SK-N-SH (cell line): Measurements from ENCODE around the gene CDH26. TPM values are rescaled to one million over a fixed set of nuclear protein-coding genes. Genes with fewer than 3 reads are reported as not detected.

Experiments used
- CTCF ChIA-PET: fragments of 300-600, 350-600 bp; formaldehyde crosslinking; extraction: SDS; loops from one replicate; lab custom pipeline; 2021; lab: Yijun Ruan, JAX
- POLR2A ChIA-PET: fragments of 350-600 bp; sonication (Branson Sonifier 250); formaldehyde crosslinking; extraction: SDS; loops from one replicate; lab custom pipeline; 2020; ENCODE audit warnings: antibody characterized with exemption, inconsistent platforms; lab: Yijun Ruan, JAX
- DNase-seq: peaks from one replicate; pipeline ENCODE4 v3.0.0; 2012
- H2AFZ ChIP-seq: fragments of 200-600 bp; sonication (generic); 2 replicates; pipeline ENCODE4 v1.8.1; 2016; ENCODE audit warnings: antibody characterized with exemption, mild to moderate bottlenecking, low read depth
- H3F3A ChIP-seq: fragments of 200-600 bp; sonication (generic); replicated peaks from 2 replicates; pipeline ENCODE3; 2016; ENCODE audit warnings: antibody characterized with exemption, mild to moderate bottlenecking; ENCODE audit not compliant: insufficient read depth
- H3K27ac ChIP-seq, 2 experiments: fragments of 200-500 bp in 1 of 2; fragments of 200-600 bp in 1 of 2; sonication (Bioruptor generic) in 1 of 2; sonication (generic), shearing (Covaris generic) in 1 of 2; 2 replicates each; pipeline versions ENCODE4 v1.5.1 to v1.6.1; 2014 to 2016; ENCODE audit warnings: low read depth in 2 of 2, inconsistent platforms in 1 of 2, low read length in 1 of 2, mild to moderate bottlenecking in 1 of 2, mixed read lengths in 1 of 2
- H3K27me3 ChIP-seq: fragments of 200-600 bp; sonication (generic), shearing (Covaris generic); 2 replicates; pipeline ENCODE4 v1.6.1; 2016; ENCODE audit warnings: mixed run types; ENCODE audit not compliant: insufficient read depth
- H3K36me3 ChIP-seq, 2 experiments: fragments of 200-500 bp in 1 of 2; fragments of 200-600 bp in 1 of 2; sonication (Bioruptor generic) in 1 of 2; sonication (generic) in 1 of 2; replicated peaks in 1 of 2; 2 replicates each; pipeline versions ENCODE3 to v1.5.1; 2014 to 2016; ENCODE audit warnings: low read length in 1 of 2, mild to moderate bottlenecking in 1 of 2; ENCODE audit not compliant: insufficient read depth in 2 of 2, control insufficient read depth in 1 of 2
- H3K4me1 ChIP-seq, 2 experiments: fragments of 200-500 bp in 1 of 2; fragments of 200-600 bp in 1 of 2; sonication (Bioruptor generic) in 1 of 2; sonication (generic), shearing (Covaris generic) in 1 of 2; 2 replicates each; pipeline versions ENCODE4 v1.5.1 to v1.6.1; 2014 to 2016; ENCODE audit warnings: low read depth in 1 of 2, low read length in 1 of 2, mixed run types in 1 of 2; ENCODE audit not compliant: insufficient read depth in 2 of 2, control insufficient read depth in 1 of 2
- H3K4me2 ChIP-seq: fragments of 200-600 bp; sonication (generic), shearing (Covaris generic); 2 replicates; pipeline ENCODE4 v1.6.1; 2017; ENCODE audit warnings: mixed run types
- H3K4me3 ChIP-seq, 2 experiments: fragments of 200-500 bp in 1 of 2; fragments of 200-600 bp in 1 of 2; sonication (Bioruptor generic) in 1 of 2; sonication (generic), shearing (Covaris generic) in 1 of 2; 2 replicates each; pipeline versions ENCODE4 v1.5.1 to v1.8.1; 2014 to 2016; ENCODE audit warnings: low read depth in 2 of 2, inconsistent platforms in 1 of 2, low read length in 1 of 2, mild to moderate bottlenecking in 1 of 2, mixed read lengths in 1 of 2, moderate library complexity in 1 of 2
- H3K79me2 ChIP-seq: fragments of 200-600 bp; sonication (generic); 2 replicates; pipeline ENCODE4 v1.8.1; 2017; ENCODE audit warnings: mild to moderate bottlenecking; ENCODE audit not compliant: insufficient read depth
- H3K9ac ChIP-seq: fragments of 200-600 bp; sonication (generic); 2 replicates; pipeline ENCODE4 v1.6.1; 2017; ENCODE audit warnings: mixed run types
- H3K9me2 ChIP-seq: fragments of 200-600 bp; sonication (generic); 2 replicates; pipeline ENCODE4 v1.6.1; 2017; ENCODE audit warnings: mixed run types
- H3K9me3 ChIP-seq: fragments of 200-600 bp; sonication (generic); 2 replicates; pipeline ENCODE4 v1.6.1; 2017; ENCODE audit warnings: mixed run types, mild to moderate bottlenecking, moderate library complexity
- H4K20me1 ChIP-seq: fragments of 200-600 bp; sonication (generic); 2 replicates; pipeline ENCODE4 v1.6.1; 2017; ENCODE audit warnings: mild to moderate bottlenecking, mixed run types; ENCODE audit not compliant: insufficient read depth
- CTCF ChIP-seq: fragments of 200-600 bp; sonication (generic); IDR thresholded peaks from 2 replicates; pipeline ENCODE4 v1.6.1; 2017; ENCODE audit warnings: antibody characterized with exemption, mild to moderate bottlenecking, moderate library complexity
- FOXM1 ChIP-seq: IDR thresholded peaks from 2 replicates; pipeline ENCODE4 v1.4.0; 2012; ENCODE audit warnings: low read depth, mild to moderate bottlenecking
- GATA2 ChIP-seq: sonication (generic); formaldehyde crosslinking; IDR thresholded peaks from 2 replicates; pipeline ENCODE4 v1.5.0; 2020; ENCODE audit warnings: mild to moderate bottlenecking, missing genetic modification reagents
- IRF3 ChIP-seq: fragments of 150-350 bp; IDR thresholded peaks from 2 replicates; pipeline ENCODE4 v1.6.1; 2016; ENCODE audit warnings: mild to moderate bottlenecking, low read depth, low read length
- MAX ChIP-seq: IDR thresholded peaks from 2 replicates; pipeline ENCODE4 v1.4.0; 2012; ENCODE audit warnings: low read depth
- MXI1 ChIP-seq: IDR thresholded peaks from 2 replicates; pipeline ENCODE4 v1.6.1; 2012; ENCODE audit warnings: mild to moderate bottlenecking, low read depth, low read length, improper control_type of control experiment
- RCOR1 ChIP-seq: fragments of 150-350 bp; IDR thresholded peaks from 2 replicates; pipeline ENCODE4 v1.6.1; 2017; ENCODE audit warnings: antibody characterized with exemption, low read length
- REST ChIP-seq: IDR thresholded peaks from 2 replicates; pipeline ENCODE4 v1.6.1; 2012; ENCODE audit warnings: mild to moderate bottlenecking, low read depth, low read length, moderate library complexity
- USF1 ChIP-seq: IDR thresholded peaks from 2 replicates; pipeline ENCODE4 v1.4.0; 2012; ENCODE audit warnings: low read depth, borderline replicate concordance
- USF2 ChIP-seq: fragments of 150-350 bp; IDR thresholded peaks from 2 replicates; pipeline ENCODE4 v1.6.1; 2017; ENCODE audit warnings: antibody characterized with exemption, low read length, low read depth, borderline replicate concordance
- WGBS: methylation state at CpG from one replicate; pipeline ENCODE4 v1.1.6; 2017; ENCODE audit warnings: low lambda C conversion rate; 5-methylcytosine and 5-hydroxymethylcytosine counted together
- polyA plus RNA-seq, 3 experiments: library from polyadenylated mRNA; depleted of rRNA; stranded (reverse); fragments of >200 nt; gene quantifications; 2 replicates each; pipeline ENCODE4 v1.2.3, GENCODE V29; 2012

The CDH26 gene
- polyA plus RNA-seq, 1 of the 3 experiments (the other 2 are of a cell fraction), result 0.13 TPM

GRCh38 chr20:59925359-59925758 lies 32.9 kb upstream of the CDH26 start:
- H3K4me1 ChIP-seq, result no peaks in the 10 kb centered on the region; a peak in 1 of 4 replicates
- ChIA-PET POLR2A (no interaction called here), CTCF (interaction anchor here (1.2 to 2.2 kb wide), 2 partner anchors 9 to 75 kb away, joined by 4 to 12 read pairs; partner anchors contain the start of gene SYCP2)

GRCh38 chr20:59925899-59926298 lies 32.3 kb upstream of the CDH26 start:
- no peak overlapping the region for H3K4me3 ChIP-seq
- no peaks in the 10 kb centered on the region for H3K36me3 ChIP-seq
- no peaks in the 10 kb centered on the region for H3K9me3 ChIP-seq
- no peaks in the 10 kb centered on the region for H3F3A ChIP-seq
- H3K4me2 ChIP-seq, result no peak overlapping the region; the same call in 1 of the 2 replicates
- ChIA-PET POLR2A (no interaction called here), CTCF (interaction anchor here (1.2 to 2.2 kb wide), 2 partner anchors 8 to 76 kb away, joined by 4 to 12 read pairs; partner anchors contain the start of gene SYCP2)
- H3K27me3 ChIP-seq, result no peaks in the 10 kb centered on the region
- H3K27ac ChIP-seq, result peak overlapping the region in 1 of 2 experiments; percentile 30; a peak in 1 of 4 replicates
- DNase-seq, result no peak
- H2AFZ ChIP-seq, result no peak overlapping the region
- TF ChIP-seq MAX (no peak), USF1 (no peak), RCOR1 (no peak), REST (no peak), IRF3 (no peak), CTCF (no peak), FOXM1 (no peak), GATA2 (no peak), USF2 (no peak)
- no peaks in the 10 kb centered on the region for H4K20me1 ChIP-seq
- no peak overlapping the region for H3K9ac ChIP-seq
- H3K79me2 ChIP-seq, result no peaks in the 10 kb centered on the region
- no peaks in the 10 kb centered on the region; a peak in 2 of 4 replicates for H3K4me1 ChIP-seq
- no peaks in the 10 kb centered on the region; the same call in 1 of the 2 replicates for H3K9me2 ChIP-seq

More at GRCh38 chr20:59925359-59925758, 32.9 kb upstream of the CDH26 start:
- H3K9me2 ChIP-seq, result no peaks in the 10 kb centered on the region; the same call in 1 of the 2 replicates
- no peak for DNase-seq
- H2AFZ ChIP-seq, result no peak overlapping the region
- H3K4me3 ChIP-seq, result no peak overlapping the region
- H3F3A ChIP-seq, result no peaks in the 10 kb centered on the region
- no peaks in the 10 kb centered on the region for H4K20me1 ChIP-seq
- no peaks in the 10 kb centered on the region for H3K27me3 ChIP-seq
- no peak overlapping the region for H3K27ac ChIP-seq
- no peaks in the 10 kb centered on the region for H3K36me3 ChIP-seq
- no peak overlapping the region for H3K4me2 ChIP-seq
- TF ChIP-seq MXI1, result no peak
- no peak overlapping the region for H3K9ac ChIP-seq
- H3K9me3 ChIP-seq, result no peaks in the 10 kb centered on the region
- WGBS, result 59% methylated on average over 1 of the region's 1 CpG
- H3K79me2 ChIP-seq, result no peaks in the 10 kb centered on the region
